ENCODE results near the gene LRFN4. TPM values are rescaled to one million over a fixed set of nuclear protein-coding genes. Genes with fewer than 3 reads are reported as not detected.

Gene LRFN4
- total RNA-seq, 1 experiment from 2014 or later: 56.7 TPM

DNA sequence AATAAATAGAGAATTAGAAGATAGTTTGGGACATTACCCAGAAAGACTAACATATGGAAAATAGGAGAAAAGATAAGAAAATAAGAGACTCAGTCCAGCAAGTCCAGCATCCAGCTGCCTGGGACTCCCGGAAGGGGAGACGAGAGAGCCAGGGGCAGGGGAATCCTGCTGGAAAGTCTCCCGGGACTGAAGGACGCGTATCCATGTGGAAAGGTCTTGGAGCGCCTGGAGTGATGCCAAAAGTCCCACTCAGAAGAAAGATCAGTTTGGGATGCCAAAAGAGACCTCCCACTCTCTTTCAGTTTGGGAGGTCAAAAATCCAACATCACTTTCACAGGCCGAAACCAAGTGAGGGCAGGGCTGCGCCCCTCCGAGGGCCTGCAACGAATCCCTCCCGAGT is 30.7 kb downstream of the LRFN4 start:
- no peak overlapping the region for H3K27ac ChIP-seq (ENCODE audit: low read length)
- peaks cover 6% of the 10 kb centered on the region; the same call in 1 of the 2 replicates for H3K9me3 ChIP-seq (ENCODE audit: control insufficient read depth, insufficient read depth, low read depth, low read length)
- peaks cover 20% of the 10 kb centered on the region for H3K4me1 ChIP-seq (ENCODE audit: control insufficient read depth, insufficient read depth, low read length)
- no peak for ATAC-seq
- no TSS peak for BruUV-seq (replicated peaks)
- POLR2A ChIA-PET: interaction anchor here (0.6 kb wide), 1 partner anchor 61 kb away, joined by 3 read pairs; no protein-coding TSS in a partner anchor
- H3K4me3 ChIP-seq (ENCODE audit: low read depth in 2 of 2, low read length in 2 of 2): no peak overlapping the region
- no peak for DNase-seq (ENCODE audit: low read depth, low spot score)
- CTCF ChIA-PET: no interaction called here
- H3K36me3 ChIP-seq (ENCODE audit: control insufficient read depth, insufficient read depth, low read length): no peaks in the 10 kb centered on the region
- intact Hi-C loops (cut with micrococcal nuclease; ENCODE audit: unreplicated experiment) (no loop called here), in situ Hi-C loops (cut with HindIII; ENCODE audit: low pct_unique_long_range_greater_than_20kb, low sequenced_read_pairs) (no loop called here)
- TF ChIP-seq POLR2AphosphoS5 (IDR thresholded peaks at IDR 0.05; ENCODE audit: low read depth, low read length) (no peak), SIN3A (IDR thresholded peaks at IDR 0.05; ENCODE audit: borderline replicate concordance, insufficient read depth, low read depth, low read length) (no peak), TCF7L2 (IDR thresholded peaks at IDR 0.05; ENCODE audit: low read depth, low read length) (no peak)
- TF ChIP-seq, protein P1, sequence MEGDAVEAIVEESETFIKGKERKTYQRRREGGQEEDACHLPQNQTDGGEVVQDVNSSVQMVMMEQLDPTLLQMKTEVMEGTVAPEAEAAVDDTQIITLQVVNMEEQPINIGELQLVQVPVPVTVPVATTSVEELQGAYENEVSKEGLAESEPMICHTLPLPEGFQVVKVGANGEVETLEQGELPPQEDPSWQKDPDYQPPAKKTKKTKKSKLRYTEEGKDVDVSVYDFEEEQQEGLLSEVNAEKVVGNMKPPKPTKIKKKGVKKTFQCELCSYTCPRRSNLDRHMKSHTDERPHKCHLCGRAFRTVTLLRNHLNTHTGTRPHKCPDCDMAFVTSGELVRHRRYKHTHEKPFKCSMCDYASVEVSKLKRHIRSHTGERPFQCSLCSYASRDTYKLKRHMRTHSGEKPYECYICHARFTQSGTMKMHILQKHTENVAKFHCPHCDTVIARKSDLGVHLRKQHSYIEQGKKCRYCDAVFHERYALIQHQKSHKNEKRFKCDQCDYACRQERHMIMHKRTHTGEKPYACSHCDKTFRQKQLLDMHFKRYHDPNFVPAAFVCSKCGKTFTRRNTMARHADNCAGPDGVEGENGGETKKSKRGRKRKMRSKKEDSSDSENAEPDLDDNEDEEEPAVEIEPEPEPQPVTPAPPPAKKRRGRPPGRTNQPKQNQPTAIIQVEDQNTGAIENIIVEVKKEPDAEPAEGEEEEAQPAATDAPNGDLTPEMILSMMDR (IDR thresholded peaks at IDR 0.05): no peak
- TF ChIP-seq, protein P2, sequence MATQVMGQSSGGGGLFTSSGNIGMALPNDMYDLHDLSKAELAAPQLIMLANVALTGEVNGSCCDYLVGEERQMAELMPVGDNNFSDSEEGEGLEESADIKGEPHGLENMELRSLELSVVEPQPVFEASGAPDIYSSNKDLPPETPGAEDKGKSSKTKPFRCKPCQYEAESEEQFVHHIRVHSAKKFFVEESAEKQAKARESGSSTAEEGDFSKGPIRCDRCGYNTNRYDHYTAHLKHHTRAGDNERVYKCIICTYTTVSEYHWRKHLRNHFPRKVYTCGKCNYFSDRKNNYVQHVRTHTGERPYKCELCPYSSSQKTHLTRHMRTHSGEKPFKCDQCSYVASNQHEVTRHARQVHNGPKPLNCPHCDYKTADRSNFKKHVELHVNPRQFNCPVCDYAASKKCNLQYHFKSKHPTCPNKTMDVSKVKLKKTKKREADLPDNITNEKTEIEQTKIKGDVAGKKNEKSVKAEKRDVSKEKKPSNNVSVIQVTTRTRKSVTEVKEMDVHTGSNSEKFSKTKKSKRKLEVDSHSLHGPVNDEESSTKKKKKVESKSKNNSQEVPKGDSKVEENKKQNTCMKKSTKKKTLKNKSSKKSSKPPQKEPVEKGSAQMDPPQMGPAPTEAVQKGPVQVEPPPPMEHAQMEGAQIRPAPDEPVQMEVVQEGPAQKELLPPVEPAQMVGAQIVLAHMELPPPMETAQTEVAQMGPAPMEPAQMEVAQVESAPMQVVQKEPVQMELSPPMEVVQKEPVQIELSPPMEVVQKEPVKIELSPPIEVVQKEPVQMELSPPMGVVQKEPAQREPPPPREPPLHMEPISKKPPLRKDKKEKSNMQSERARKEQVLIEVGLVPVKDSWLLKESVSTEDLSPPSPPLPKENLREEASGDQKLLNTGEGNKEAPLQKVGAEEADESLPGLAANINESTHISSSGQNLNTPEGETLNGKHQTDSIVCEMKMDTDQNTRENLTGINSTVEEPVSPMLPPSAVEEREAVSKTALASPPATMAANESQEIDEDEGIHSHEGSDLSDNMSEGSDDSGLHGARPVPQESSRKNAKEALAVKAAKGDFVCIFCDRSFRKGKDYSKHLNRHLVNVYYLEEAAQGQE (IDR thresholded peaks at IDR 0.05; ENCODE audit: insufficient read depth in 1 of 2, low read depth in 2 of 2, low read length in 1 of 2): no peak
- no peaks in the 10 kb centered on the region for H3K27me3 ChIP-seq (ENCODE audit: control insufficient read depth, insufficient read depth, low read length)

DNA sequence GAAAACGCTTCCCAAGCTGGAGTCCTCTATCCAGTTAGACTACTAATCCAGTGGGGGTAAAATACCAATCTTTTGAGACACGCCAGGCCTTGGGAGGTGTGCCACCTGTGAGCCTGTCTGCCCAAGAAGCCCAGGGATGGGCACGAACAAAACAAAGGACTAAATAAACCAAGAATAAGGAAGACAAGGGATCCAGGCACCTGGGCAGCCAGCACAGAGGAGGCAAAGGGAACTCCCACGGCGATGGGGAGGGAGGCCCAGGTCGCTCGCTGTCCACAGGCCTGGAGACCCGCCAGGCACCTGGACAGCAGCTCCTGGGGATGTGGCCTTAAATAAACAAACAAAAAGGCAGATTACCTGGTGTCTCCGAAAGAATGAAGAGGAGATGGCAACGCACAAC is 31.4 kb downstream of the LRFN4 start:
- intact Hi-C loops (cut with micrococcal nuclease; ENCODE audit: unreplicated experiment): no loop called here
- DNase-seq (ENCODE audit: low read depth, low spot score): no peak
- no TSS peak for BruUV-seq (replicated peaks)

More for the DNA sequence above, 31.4 kb downstream of the LRFN4 start:
- in situ Hi-C loops (cut with HindIII; ENCODE audit: low pct_unique_long_range_greater_than_20kb, low sequenced_read_pairs): no loop called here
- no peak for TF ChIP-seq POLR2AphosphoS5 (IDR thresholded peaks at IDR 0.05; ENCODE audit: low read depth, low read length)
- TF ChIP-seq, protein P2 (IDR thresholded peaks at IDR 0.05; ENCODE audit: insufficient read depth in 1 of 2, low read depth in 2 of 2, low read length in 1 of 2): no peak
- TF ChIP-seq TCF7L2 (IDR thresholded peaks at IDR 0.05; ENCODE audit: low read depth, low read length): no peak
- TF ChIP-seq SIN3A (IDR thresholded peaks at IDR 0.05; ENCODE audit: borderline replicate concordance, insufficient read depth, low read depth, low read length): no peak
- TF ChIP-seq, protein P1 (IDR thresholded peaks at IDR 0.05): no peak
- Histone ChIP-seq H3K27me3 (ENCODE audit: control insufficient read depth, insufficient read depth, low read length) (no peaks in the 10 kb centered on the region), H3K36me3 (ENCODE audit: control insufficient read depth, insufficient read depth, low read length) (no peaks in the 10 kb centered on the region), H3K27ac (ENCODE audit: low read length) (no peak overlapping the region), H3K4me3 (ENCODE audit: low read depth in 2 of 2, low read length in 2 of 2) (no peak overlapping the region), H3K4me1 (ENCODE audit: control insufficient read depth, insufficient read depth, low read length) (peaks cover 14% of the 10 kb centered on the region), H3K9me3 (ENCODE audit: control insufficient read depth, insufficient read depth, low read depth, low read length) (peaks cover 6% of the 10 kb centered on the region; the same call in 1 of the 2 replicates)
- POLR2A ChIA-PET: no interaction called here
- CTCF ChIA-PET: no interaction called here
- ATAC-seq: no peak
